ENCODE results near the gene CBLN3. TPM values are rescaled to one million over a fixed set of nuclear protein-coding genes. Genes with fewer than 3 reads are reported as not detected.

CBLN3 gene
- total and polyA plus RNA-seq, 9 of the 15 experiments (the other 6 are each of a cell fraction or from before 2014, with no cell fraction given), result 0.05 to 0.59 (median 0.26) TPM; not detected in 1

DNA sequence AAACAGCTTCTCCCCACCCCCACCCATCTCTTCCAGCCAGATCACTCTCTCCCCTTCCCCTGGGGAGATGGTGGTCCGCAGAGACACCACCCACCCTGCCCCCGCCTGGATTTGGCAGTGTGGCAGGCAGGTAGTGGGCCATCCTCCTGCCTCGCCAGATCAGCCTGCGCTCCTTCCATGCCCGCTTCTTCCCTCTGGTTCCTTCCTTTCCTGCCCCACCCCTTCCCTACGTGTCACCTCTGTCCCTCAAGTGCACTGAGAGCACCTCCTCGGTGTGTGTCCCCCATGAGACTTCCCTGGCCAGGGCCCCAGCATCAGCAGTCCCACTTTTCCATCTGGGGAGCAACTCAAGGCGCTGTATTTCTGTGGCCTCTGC lies 30.0 kb downstream of the CBLN3 start (continued):
- TF ChIP-seq SIN3A (IDR thresholded peaks at IDR 0.05; ENCODE audit: borderline replicate concordance in 2 of 2, control insufficient read depth in 1 of 2, low read depth in 2 of 2, low read length in 2 of 2), result no peak

DNA sequence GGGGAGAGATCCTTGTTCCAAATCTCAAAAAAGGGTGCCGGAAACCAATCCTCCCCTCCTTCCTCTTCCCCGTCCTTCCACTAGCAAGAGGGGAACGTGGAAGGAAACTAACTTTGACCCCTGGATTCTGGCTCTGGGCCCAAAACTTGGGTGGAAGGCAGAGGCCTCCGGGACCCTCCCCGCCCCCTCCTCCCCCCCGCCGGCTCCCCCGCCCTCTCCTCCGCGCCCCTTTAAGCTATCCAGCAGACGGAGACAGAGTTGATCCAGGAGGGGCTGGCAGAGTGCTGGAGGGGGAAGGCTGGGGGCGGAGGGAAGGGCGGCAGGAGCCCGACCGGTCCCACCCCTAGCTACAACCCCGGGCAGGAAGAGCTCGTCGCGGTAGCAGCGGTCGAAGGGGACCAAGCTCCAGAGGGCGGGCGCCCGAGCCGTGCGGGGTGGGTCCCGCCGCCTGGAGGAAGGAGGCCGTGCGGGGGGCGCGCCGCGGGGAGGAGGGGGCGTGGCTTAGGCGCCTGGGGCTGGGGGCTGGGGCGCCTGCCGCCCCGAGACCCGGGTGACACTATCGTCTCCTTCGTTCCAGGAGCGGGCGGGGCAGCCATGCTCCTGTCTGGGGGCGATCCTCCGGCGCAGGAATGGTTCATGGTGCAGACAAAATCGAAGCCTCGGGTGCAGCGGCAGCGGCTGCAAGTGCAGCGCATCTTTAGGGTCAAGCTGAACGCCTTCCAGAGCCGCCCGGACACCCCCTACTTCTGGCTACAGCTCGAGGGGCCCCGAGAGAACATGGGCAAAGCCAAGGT lies 30.6 kb downstream of the CBLN3 start, which contains the start of gene NYNRIN:
TSS of gene NYNRIN (plus strand) at position 351 of the 794 bp plus-strand sequence. CDS start at position 595, 244 bp downstream.
- H3K9me1 ChIP-seq (ENCODE audit: control insufficient read depth, insufficient read depth, low read length), result no peaks in the 10 kb centered on the region
- no peaks in the 10 kb centered on the region; the same call in 2 of the 3 replicates for H3K36me3 ChIP-seq (ENCODE audit: control insufficient read depth, insufficient read depth, low read length)
- H4K20me1 ChIP-seq (replicated peaks; ENCODE audit: control insufficient read depth, insufficient read depth, low read length), result no peaks in the 10 kb centered on the region
- ChIA-PET CTCF (ENCODE audit: low intra/inter-chr PET ratio) (no interaction called here), POLR2A (interaction anchor here (1.2 kb wide), 1 partner anchor 20 kb away, joined by 3 read pairs; no protein-coding TSS in a partner anchor)
- ATAC-seq, result peak; percentile 87
- DNase-seq (ENCODE audit: extremely low read depth in 1 of 4, low spot score in 3 of 4), result peak; percentile 42 to 85 (median 67)
- H3K27me3 ChIP-seq (ENCODE audit: control insufficient read depth in 2 of 2, insufficient read depth in 2 of 2, low read length in 2 of 2), result no peaks in the 10 kb centered on the region
- H3K79me2 ChIP-seq (ENCODE audit: control insufficient read depth, insufficient read depth, low read length), result no peaks in the 10 kb centered on the region
- H3K9ac ChIP-seq (ENCODE audit: insufficient read depth in 1 of 2, low read depth in 2 of 2, low read length in 2 of 2), result peak within 1 kb of the TSS in 1 of 2 experiments; percentile 85; a peak in 2 of 4 replicates
- no peak for FAIRE-seq
- intact Hi-C loops (cut with micrococcal nuclease) (no loop called here), in situ Hi-C loops (cut with MboI) (no loop called here)
- no TSS peak for BruUV-seq (replicated peaks)
- H3K27ac ChIP-seq (ENCODE audit: extremely low read depth, low read depth, low read length), result no peak within 1 kb of the TSS
- H3K4me1 ChIP-seq (replicated peaks in 1 of 2; ENCODE audit: control insufficient read depth in 2 of 2, insufficient read depth in 2 of 2, low read length in 2 of 2), result peaks cover 0 to 8% of the 10 kb centered on the region in 2 experiments; a peak in 4 of 5 replicates
- peak within 1 kb of the TSS; percentile 24; the same call in 1 of the 2 replicates for H3K4me2 ChIP-seq (ENCODE audit: insufficient read depth, low read length)
- peak within 1 kb of the TSS; percentile 53 for H2AFZ ChIP-seq (ENCODE audit: low read depth, low read length)
- H3K4me3 ChIP-seq, result peak within 1 kb of the TSS; percentile 36
- no peaks in the 10 kb centered on the region for H3K9me3 ChIP-seq (replicated peaks; ENCODE audit: control insufficient read depth, insufficient read depth, low read depth, low read length)
- WGBS (ENCODE audit: insufficient coverage, low coverage, missing lambda C conversion rate), result 5% methylated on average over 16 of the region's 57 CpGs
- TF ChIP-seq GTF3C2 (IDR thresholded peaks at IDR 0.05; ENCODE audit: borderline replicate concordance, extremely low read depth, insufficient read length), result no peak
- no peak for TF ChIP-seq MGA (IDR thresholded peaks at IDR 0.05)
